GM18499 (cell line): Measurements from ENCODE around the gene LARGE1.

ENCODE experiments used
- ATAC-seq: cut with Tn5 transposase; IDR thresholded peaks from one replicate; pipeline ENCODE4 v1.9.1; 2021; ENCODE audit warnings: moderate number of reproducible peaks; ENCODE audit not compliant: insufficient read depth, unreplicated experiment

LARGE1 gene

GRCh38 chr22:33354928-33355327 lies 565.3 kb downstream of the LARGE1 start:
- ATAC-seq = no peak

- ATAC-seq = no peak
Measured at GRCh38 chr22:33353502-33353901, 566.8 kb downstream of the LARGE1 start.

DNA sequence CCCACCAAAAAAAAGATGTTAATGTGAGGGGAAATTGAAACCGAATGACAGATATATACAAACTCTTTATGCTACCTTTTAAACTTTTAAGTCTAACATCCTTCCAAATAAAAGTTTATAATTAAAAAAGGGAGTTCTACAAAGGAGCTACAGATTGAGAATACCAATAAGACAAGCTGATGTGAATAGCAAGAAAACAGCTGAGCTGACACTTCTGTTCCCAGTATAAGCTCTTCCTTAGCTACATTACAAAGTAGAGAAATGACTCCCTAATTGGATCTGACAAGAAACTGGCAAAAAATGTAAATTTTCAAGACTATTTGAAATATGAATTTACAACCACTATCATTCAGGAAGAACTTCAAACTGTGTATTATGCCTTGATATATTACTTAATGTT lies 567.5 kb downstream of the LARGE1 start:
- no peak for ATAC-seq

GRCh38 chr22:33350961-33351360 lies 569.3 kb downstream of the LARGE1 start:
- no peak for ATAC-seq

DNA sequence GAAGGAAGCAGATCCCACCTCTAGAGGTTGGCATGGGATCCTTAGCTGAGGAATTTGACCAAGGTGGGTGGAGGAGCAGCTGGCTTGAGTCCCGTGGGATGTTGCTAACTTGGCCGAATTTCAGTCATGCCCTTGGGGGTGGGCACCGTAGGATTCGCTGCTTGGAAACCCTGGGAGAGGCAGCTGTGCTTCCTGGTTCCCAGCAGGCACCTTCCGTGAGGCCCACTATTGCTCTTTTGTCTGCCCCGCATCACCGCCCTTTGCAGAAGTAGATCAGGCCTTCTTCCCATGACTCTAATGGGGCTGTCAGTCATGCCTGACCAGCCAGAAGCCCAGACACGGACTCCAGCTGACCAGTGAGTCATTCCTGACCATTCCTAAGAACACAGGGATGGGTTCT lies 569.8 kb downstream of the LARGE1 start:
- ATAC-seq = no peak

- no peak for ATAC-seq
Measured at GRCh38 chr22:33347002-33347401, 573.3 kb downstream of the LARGE1 start.

GRCh38 chr22:33341611-33342010 lies 578.7 kb downstream of the LARGE1 start:
- ATAC-seq = no peak

- no peak for ATAC-seq
Measured at GRCh38 chr22:33337524-33337923, 582.8 kb downstream of the LARGE1 start.

DNA sequence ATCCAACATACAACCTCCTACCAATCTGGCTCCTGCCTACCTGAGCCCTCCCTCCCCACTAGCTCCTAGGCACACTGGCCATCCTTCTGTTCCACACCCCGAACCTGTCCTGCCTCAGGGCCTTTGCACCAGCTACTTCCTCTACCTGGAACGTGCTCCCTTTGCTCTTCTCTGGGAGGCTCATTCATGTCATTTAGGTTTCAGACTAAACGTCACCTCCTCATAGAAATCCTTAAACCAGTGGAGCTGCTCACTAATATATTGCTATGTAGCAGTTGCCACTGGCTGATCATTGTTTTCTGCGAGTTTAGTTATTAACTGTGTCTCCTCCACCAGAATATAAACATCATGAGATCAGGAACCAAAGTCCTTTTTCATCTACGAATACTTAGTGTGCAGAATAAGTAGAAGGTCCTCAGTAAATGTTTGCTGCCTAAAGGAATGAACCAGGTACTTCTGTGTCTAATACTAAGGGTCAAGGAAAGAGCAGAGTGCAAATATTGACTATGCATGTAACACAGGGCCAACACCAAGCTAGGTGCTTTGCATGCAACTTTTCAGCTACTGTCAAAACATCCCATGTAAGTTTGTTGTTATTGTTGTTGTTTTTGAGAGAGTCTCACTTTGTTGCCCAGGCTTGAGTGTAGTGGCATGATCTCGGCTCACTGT lies 584.5 kb downstream of the LARGE1 start:
- no peak for ATAC-seq

GRCh38 chr22:33332538-33332937 lies 587.7 kb downstream of the LARGE1 start:
- no peak for ATAC-seq

- no peak for ATAC-seq
Measured at GRCh38 chr22:33331017-33331416, 589.3 kb downstream of the LARGE1 start.

- ATAC-seq = no peak
Measured at GRCh38 chr22:33330534-33330933, 589.7 kb downstream of the LARGE1 start.

DNA sequence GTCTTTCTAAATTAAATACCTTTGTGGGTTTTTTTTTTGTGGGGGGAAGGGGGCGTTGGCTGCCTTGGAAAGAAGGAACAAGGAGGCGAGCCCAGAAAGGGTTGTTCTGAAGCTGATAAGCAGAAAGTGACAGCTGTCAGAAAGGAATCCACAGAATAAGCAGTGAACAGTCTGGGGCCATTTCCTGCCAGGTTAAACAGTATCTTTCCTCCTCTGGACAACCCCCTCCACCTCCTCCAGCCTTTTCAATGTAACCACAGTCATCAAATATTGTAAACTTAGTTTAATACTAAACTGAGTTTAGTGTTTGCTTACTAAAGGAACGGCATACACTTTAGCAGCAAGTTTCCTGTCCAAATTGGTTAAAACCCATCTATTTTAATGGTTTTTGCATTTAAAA lies 590.9 kb downstream of the LARGE1 start:
- ATAC-seq = no peak

- no peak for ATAC-seq
Measured at GRCh38 chr22:33328789-33329296, 591.4 kb downstream of the LARGE1 start.

DNA sequence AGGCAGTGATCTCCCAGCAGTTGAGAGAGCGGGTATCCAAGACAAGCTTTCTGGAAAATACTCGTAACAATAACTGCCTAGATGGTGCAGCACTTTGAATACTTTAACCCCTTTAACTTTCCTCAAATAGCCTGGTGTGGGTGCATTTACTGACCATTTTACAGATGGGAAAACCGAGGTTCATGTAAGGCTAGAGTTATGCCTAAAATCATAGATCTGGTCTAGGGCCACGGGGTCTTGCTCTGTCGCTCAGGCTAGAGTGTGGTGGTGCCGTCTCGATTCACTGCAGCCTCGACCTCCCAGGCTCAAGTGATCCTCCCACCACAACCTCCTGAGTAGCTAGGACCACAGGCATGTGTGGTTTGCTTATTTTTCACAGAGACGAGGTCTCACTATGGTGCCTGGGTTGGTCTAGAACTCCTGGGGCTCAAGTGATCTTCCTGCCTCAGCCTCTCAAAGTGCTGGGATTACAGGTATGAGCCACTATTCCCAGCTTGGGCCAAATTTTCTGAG lies 592.9 kb downstream of the LARGE1 start:
- no peak for ATAC-seq

GRCh38 chr22:33326540-33327295 lies 593.6 kb downstream of the LARGE1 start:
- no peak for ATAC-seq

DNA sequence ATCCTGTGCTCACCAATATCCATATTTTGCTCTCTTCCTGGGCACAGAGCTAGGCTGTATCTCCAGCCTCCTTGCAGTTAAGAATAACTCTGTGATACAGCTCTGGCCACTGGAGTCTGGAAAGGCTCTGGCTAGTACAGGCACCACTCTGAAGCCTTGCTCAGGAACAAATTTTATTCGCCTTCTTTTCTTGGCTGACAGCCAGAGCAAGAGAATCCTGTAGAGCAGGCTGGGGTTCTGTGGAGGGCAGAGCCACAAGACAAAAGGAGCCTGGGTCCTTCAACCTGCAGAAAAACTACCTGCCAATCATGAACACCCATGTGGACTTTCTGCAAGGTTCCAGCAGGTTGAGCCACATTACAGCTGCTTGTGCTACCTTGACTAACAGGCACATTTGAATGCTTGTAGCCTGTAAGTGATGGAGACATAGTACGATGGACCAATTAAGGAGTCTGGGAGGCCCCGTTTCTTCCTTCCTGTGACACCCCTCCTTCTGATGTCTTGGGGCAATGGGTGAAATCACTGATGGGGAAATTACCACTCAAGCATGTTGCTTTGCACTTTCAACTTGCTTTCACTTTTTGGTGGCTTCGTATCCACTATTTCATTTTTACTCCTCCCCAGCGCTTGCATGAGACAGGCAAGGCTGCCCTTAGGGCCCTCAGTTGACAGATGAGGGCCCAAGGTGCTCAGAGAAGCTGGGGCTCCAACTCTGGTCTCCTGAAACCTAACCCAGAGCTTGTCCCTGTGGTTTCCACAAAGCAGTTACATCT lies 594.9 kb downstream of the LARGE1 start:
- peak; percentile 39 for ATAC-seq

GRCh38 chr22:33324228-33324627 lies 596.0 kb downstream of the LARGE1 start:
- ATAC-seq = no peak

GRCh38 chr22:33321466-33321865 lies 598.8 kb downstream of the LARGE1 start:
- ATAC-seq = no peak

DNA sequence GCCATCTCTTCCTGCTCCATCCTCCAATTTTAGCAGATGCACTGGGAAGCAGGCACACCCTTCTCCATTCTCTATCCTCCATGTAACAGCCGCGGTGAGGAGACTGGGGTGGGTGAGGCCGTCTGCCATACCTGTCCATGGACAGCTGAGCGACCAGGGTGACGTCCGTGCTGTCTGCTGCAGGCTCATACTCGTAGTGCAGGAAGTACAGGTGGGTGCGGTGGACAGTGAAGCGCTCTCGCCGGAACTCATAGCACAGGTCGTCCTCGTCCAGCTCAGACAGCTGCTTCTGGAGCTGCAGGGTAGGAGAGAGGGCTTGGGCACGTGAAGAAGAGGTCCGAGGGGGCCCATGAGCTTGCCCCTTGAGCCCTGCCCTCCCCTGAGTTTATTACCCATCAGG lies 604.3 kb downstream of the LARGE1 start:
- no peak for ATAC-seq

DNA sequence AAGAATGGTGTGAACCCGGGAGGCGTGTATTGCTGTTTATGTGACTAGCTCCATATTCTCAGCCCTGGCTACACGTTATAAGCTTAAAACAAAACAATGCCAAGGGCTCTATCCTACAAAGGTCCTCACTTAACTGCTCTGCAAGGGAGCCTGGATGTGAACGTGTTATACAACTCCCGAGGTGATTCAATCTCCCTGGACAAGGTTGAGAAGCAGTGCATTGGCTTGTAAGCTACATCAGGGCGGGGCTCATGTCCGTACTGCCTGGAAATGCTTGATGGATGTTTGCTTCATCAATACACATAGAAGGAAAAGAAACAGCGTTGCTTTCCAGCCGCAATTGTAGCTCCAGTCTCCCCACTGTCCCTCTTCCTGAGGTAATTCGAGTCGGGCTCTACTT lies 605.2 kb downstream of the LARGE1 start:
- no peak for ATAC-seq
